HG03565 (cell line): Measurements from ENCODE around the gene PDPR.
"Not testable (repeated sequence)": the region's sequence is repeated elsewhere in the genome, so short reads cannot be mapped to it uniquely, and the experiment has no call there.

Experiments
- ATAC-seq: cut with Tn5 transposase; IDR thresholded peaks from one replicate; pipeline ENCODE4 v1.9.1; 2021; ENCODE audit warnings: mild to moderate bottlenecking, moderate library complexity; ENCODE audit not compliant: unreplicated experiment

The PDPR gene

DNA sequence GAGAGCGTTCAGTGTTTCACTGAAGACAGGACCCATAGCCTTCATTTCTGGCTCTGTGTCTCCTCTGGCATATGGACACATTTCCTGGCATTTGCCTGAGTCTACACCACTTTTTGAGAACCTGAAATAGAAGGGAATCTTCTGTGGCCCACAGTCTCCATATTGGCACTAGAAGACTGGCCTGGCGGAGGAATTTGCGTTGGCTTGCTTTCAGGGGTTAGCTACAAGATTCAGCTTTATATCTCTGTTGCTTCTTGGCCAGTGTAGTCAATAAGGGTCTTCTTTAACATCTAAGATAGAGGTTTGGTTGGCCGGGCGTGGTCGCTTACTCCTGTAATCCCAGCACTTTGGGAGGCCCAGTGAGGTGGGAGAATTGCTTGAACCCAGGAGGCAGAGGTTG lies 46.7 kb downstream of the PDPR start:
- ATAC-seq: no peak

DNA sequence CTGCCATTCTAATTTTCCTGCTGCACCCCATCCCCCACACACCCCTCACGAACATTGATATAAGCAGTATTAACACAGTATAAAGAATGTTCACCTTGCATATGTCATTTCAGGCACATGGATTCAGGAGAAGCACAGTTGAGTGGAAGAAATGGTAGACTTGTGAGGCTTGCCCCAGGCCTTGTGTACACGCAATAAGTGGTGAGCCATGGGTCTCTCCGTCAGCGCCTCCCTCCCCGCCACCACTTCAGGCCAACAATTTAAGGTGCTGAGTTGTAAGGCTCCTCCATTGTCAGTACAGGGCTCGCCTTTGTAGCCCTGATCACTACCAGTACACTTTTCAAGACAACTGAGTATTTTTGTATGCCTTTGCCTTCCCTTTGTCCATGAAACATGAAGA lies 47.2 kb downstream of the PDPR start:
- ATAC-seq: no peak

DNA sequence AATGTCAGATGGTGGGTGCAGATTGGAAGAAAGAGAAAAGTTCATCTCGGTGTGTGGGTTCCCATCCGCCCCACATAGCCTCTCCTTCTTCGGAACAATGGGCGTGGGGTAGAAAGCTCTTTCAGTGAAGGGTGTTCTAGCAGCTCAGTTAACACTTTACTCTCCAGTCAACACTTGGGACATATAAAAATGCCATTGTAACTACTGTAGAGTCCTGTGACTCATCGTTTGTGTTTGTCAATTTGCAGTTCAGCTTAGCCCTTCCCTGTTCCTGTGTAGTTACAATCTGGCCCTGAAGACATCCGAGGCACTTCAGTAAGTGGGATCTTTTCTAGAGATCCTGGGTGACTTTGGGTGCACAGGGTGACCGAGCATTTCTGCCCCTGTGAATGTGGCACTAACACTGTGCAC lies 47.9 kb downstream of the PDPR start:
- no peak for ATAC-seq

DNA sequence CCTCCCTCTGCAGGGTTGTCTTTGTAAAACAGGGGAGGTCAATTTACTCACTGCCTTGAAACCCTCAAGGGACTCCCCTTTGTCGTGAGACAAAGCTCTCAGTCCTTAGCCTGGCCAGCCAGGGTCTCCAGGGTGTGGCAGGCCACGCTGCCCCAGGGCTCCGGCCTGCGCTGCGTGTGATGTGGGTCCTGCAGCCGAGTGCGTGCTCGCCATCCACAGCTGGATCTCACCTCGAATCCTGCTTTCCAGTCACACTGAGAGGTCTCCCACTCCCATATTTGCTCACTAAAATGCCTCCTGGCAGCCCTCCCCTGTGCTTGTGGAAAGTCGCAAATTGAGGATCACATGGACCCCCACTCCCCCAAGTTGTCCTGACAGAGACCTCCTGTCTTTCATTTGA lies 49.5 kb downstream of the PDPR start:
- no peak for ATAC-seq

DNA sequence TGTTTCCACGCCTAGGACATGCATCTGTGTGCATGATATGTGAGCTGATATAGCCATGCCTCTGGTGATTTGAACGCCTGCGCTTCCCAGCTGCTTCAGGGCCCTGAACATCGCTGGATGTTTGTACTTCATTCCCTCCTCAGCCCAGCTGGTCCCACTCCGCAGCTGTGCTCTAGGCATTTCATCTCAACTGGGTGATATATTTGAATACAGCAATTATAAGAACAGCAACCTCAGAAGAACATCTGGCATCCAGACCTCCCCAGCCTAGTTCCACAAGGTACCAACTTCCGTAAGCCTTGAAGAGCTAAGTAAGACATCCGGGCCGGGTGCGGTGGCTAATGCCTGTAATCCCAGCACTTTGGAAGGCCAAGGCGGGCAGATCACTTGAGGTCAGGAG lies 52.6 kb downstream of the PDPR start:
- not testable (repeated sequence) for ATAC-seq

DNA sequence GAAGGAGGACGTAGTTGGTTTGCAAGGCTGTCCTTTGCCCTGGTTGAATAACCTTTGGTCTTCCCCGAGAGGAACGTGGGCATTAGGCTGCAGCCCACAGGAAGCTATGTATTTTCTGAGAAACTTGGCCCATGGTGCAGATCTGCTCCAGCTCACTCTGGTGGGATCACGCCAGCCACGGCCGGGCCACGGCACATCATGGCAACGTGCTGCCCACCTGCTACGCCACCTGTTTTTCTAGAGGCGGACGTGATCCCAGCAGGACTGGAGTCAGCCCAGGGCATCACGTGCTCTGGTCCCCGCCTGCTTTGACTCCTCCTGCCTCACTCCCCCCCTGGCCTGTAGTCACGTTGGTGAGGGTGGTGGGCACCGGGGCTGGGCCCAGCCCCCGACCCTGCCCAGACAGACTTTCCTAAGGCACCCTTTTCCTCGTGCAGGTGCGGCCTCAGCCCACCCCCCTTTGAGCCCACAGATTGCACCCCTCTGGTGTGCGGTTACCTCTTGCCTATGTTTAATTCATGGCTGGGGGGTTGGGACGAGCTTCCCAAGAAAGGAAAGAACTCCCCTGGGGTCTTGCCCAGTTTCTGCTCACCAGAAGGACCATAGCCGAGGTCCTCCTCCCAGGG lies 59.2 kb downstream of the PDPR start, which contains the start of gene CLEC18C:
Gene CLEC18C (plus strand): TSS at position 576 of the 626 bp plus-strand sequence. CDS start 492 bp downstream, outside the sequence.
- ATAC-seq: not testable (repeated sequence)

DNA sequence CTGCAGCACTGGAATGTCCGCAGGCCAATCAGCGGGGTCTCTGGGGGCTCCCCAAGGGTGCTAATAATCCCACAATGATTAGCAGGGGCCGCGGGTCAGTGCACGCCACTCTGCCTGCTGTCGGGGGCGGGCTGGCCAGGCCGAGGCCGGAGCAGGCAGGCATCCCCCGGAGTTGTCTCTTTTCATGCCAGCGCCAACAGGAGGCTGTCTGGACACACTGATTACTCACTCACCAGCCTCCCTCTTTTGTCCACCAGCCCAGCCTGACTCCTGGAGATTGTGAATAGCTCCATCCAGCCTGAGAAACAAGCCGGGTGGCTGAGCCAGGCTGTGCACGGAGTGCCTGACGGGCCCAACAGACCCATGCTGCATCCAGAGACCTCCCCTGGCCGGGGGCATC lies 59.8 kb downstream of the PDPR start:
- ATAC-seq: not testable (repeated sequence)

DNA sequence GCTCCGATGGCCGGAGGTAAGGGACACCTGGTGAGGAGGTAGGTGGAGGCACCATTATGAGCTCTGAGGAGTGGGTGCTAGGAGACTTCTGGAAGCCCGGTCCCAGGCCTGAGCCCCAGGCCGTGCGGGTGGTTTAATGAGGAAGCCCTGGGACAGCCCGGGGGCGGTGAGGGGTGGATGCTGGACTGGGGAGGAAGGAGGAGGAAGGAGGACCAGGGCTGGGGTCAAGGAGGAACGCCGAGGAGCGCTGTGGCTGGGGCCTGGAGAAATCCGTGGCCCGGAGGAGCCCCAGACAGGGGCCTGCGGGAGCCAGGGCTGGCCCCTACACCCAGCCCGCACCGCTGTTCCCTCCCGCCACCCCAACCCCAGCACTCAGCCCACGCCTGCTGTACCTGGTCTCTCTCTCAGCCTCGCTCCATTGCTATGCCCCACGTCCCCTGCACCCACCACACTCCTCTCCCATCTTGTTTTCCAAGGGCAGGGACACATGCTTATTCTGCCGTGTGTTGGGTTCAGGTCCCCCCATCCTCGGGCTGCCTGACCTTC lies 60.3 kb downstream of the PDPR start:
- not testable (repeated sequence) for ATAC-seq

DNA sequence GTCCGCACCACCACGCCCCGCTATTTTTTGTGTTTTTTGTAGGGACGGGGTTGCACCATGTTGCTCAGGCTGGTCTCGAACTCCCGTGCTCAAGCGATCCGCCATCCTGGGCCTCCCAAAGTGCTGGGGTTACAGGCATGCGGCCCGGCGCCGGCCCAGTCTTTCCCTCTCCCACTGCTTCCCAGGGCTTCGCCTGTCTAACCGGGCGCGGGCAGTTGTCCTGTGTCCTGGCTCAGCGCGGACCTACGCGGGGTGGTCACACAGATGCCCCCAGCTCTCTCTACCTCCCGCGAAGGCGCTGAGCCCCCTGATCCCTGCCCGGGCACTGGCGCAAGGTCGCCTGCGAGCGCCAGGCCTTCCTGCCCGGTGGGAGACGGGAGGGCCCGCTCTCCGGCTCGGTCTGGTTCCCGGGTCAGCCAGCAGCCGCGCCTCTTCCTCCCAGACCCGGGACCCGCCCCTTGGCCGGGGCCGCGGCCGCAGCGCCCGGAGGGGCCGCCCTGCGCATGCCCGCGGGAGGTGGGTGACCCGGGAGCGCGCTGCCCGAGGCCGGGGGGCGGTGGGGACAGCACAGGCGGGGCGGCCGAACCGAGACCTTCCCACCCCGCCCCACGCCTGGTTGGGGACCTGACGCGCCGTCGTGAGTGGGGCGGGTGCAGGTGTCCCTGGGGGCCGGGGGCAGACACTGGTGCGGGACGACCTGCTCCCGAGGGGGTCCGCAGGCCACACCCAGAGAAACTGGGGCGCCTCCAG lies 73.9 kb downstream of the PDPR start:
- ATAC-seq: not testable (repeated sequence)

DNA sequence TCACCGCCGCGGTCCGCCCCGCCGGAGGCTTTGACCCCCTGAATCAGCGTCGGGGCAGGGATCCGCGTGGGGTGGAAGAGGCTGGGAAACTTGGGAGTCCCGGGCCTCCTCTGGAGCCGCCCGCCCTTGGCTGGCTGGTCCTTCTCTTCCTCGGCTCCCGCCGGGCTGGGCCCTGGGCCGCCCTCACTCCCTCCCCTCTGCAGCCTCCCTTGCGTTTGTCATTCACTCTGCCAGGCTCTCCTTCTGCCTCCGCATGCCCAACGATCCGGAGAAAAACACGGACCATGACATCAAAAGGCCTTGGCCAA lies 74.4 kb downstream of the PDPR start:
- not testable (repeated sequence) for ATAC-seq

DNA sequence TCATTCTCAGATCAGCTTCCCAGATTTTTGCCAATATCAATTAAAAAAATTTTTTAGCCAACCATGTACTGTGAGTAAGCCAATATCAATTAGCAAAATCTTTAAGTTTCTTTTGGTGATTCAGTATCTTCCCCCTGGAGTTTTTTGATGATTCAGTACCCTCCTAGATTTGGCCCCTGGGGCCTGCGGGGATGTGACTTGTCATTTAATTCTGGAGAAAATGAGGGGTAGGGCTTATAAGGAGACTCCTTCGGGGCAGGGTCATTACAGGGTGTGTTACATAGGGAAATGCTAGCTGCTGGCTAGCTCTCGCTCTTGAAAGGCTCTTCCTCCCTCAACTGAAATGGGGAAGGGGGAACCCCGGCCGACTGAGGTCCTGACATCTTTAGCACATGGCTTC lies 76.4 kb downstream of the PDPR start:
- not testable (repeated sequence) for ATAC-seq

DNA sequence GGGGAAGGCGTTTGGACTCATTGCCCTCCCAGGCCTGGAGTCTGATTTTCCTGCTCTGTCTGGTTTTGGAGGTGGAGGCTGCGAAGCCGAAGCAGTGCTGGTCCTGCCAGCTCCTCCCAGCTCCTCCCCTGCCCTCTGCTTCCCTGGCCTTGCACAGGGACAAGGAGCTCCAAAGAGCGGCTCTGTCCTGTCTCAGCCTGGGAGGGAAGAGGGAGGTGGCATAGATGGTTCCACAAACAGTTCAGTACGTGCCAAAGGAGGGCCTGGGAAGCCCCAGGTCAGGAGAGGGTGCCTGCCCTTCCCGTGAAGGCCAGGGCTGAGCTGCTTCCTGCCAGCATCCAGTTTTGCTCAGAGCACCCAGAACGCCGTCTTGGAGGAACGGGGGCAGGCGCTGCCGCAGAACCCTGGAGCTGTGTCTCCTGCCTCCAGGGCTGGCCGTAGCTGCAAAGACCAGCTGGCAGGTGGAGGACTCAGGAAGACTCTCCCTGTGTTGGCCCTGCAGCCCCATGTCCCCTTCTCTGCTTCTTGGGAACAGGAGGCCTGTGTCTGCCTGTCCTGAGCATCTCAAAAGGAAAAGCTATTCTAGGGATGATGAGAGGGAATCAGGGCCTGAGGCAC lies 82.7 kb downstream of the PDPR start:
- not testable (repeated sequence) for ATAC-seq

DNA sequence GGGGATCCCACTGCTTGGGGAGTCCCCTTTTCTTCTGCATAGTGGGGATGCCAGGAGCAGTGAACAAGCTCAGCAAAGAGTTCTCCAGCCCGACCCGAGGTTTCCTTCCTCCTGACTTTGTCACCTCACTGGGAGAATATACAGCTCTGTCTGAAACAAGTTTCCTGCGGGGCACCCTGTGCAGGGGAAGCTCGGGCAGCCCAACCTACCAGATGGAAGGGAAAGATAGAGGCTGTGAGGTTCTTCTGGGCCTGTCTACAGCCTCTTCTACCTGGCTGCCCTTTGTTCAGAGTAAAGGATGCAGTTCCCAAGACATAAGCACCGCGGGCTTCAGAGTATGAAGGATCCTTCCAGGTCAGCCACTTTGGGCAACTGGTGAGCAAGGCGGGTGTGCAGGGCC lies 83.5 kb downstream of the PDPR start:
- ATAC-seq: not testable (repeated sequence)

DNA sequence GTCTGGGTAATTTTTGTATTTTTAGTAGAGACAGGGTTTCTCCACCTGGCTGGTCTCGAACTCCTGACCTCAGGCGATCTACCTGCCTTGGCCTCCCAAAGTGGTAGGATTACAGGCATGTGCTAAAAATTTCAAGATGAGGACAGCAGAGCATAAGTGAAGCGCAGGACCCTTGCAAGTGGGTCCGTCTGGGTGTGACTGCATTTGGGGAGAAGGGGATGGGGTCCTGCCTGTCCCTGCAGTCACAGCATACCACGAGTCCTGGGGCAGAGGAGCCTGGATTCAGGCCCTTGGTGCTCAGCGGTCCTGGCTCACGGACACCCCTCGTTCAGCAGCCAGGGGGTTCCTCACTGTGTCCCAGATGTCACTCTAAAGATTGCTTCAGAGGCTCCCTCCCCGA lies 84.1 kb downstream of the PDPR start:
- ATAC-seq: not testable (repeated sequence)

DNA sequence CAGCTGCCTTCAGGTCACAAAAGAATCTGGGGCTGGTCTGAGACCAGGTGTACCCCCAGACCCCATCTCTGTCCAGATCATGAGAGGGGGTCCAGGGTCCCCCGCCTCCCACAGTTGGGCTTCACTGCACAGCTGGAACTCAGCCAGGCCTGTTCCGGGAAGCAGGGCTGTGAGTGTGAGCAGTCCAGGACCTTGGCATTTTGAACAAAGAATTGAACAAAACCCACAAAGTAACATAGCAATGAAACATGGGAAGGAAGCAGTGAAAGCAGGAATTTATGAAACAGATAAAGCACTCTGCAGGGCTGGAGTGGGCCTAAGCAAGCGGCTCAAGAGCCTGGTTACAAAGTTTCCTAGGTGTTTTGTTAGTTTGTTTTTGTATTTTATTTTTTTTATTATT lies 84.5 kb downstream of the PDPR start:
- ATAC-seq: not testable (repeated sequence)

DNA sequence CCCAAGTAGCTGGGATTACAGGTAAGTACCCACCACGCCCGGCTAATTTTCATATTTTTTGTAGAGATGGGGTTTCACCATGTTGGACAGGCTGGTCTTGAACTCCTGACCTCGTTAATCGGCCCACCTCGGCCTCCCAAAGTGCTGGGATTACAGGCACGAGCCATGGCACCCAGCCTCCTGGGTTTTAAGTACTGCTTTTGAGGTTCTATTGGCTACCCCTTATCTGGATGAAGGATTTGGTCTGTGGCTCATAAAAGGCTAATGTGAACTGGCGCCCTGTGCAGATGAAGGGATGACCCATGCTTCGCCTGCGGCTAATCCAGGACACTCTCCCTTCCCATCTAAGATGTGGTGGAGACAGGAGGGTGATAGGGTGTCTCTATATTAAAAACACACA lies 85.0 kb downstream of the PDPR start:
- not testable (repeated sequence) for ATAC-seq

DNA sequence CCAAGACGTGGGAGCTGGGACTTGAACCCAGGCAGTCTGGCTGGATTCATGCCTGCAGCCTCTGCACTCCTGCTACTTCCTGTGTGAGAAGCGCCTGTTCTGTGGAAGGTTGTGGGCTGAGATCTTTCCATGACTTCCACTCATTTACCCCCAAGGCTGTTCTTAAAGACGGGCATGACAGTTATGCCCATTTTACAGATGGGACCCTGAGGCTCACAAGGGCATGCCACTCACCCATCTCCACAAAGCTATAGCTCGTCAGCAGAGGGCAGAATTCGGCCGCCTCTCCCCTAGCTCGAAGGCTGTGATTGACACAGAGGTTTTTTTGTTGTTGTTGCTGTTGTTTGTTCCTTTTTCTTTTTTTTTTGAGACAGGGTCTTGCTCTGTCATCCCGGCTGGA lies 85.9 kb downstream of the PDPR start:
- not testable (repeated sequence) for ATAC-seq

DNA sequence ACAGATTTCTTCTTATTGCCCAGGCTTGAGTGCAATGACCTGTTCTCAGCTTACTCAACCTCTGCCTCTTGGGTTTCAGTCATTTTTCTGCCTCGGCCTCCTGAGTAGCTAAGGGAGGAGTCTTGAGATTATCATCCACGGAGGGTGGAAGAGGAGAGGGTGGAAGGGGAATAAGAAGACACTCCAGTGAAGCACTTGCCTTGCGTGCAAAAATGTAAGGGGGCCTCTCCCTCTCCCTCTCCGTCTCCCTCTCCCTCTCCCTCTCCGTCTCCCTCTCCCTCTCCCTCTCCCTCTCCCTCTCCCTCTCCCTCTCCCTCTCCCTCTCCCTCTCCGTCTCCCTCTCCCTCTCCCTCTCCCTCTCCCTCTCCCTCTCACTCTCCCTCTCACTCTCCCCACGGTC lies 89.4 kb downstream of the PDPR start:
- ATAC-seq: not testable (repeated sequence)

DNA sequence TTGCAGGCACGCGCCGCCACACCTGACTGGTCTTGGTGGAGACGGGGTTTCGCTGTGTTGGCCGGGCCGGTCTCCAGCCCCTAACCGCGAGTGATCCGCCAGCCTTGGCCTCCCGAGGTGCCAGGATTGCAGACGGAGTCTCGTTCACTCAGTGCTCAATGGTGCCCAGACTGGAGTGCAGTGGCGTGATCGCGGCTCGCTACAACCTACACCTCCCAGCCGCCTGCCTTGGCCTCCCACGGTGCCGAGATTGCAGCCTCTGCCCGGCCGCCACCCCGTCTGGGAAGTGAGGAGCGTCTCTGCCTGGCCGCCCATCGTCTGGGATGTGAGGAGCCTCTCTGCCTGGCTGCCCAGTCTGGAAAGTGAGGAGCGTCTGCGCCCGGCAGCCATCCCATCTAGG lies 89.9 kb downstream of the PDPR start:
- not testable (repeated sequence) for ATAC-seq

DNA sequence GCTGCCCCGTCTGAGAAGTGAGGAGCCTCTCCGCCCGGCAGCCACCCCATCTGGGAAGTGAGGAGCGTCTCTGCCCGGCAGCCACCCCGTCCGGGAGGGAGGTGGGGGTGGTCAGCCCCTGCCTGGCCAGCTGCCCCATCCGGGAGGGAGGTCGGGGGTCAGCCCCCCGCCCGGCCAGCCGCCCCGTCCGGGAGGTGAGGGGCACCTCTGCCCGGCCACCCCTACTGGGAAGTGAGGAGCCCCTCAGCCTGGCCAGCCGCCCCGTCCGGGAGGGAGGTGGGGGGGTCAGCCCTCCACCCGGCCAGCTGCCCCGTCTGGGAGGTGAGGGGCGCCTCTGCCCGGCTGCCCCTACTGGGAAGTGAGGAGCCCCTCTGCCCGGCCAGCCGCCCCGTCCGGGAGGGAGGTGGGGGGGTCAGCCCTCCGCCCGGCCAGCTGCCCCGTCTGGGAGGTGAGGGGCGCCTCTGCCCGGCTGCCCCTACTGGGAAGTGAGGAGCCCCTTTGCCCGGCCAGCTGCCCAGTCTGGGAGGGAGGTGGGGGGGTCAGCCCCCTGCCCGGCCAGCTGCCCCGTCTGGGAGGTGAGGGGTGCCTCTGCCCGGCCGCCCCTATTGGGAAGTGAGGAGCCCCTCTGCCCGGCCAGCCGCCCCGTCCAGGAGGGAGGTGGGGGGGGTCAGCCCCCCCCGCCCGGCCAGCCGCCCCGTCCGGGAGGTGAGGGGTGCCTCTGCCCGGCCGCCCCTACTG lies 90.7 kb downstream of the PDPR start:
- ATAC-seq: not testable (repeated sequence)

DNA sequence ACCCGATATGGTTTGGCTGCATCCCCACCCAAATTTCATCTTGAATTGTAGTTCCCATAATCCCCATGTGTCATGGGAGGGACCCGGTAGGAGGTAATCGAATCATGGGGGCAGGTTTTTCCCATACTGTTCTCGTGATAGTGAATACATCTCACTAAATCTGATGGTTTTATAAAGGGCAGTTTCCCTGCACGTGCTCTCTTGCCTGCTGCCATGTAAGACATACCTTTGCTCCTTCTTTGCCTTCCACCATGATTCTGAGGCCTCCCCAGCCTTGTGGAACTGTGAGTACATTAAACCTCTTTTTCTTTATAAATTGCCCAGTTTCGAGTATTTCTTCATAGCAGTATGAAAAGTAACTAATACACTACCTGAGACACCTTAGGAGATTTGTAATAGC lies 92.2 kb downstream of the PDPR start:
- not testable (repeated sequence) for ATAC-seq
